ENCODE results near the gene TBC1D10B.
"Not testable (repeated sequence)": the region's sequence is repeated elsewhere in the genome, so short reads cannot be mapped to it uniquely, and the experiment has no call there.

TBC1D10B gene

GRCh38 chr16:30397056-30397455 lies 26.8 kb upstream of the TBC1D10B start:
- no peak for DNase-seq

DNA sequence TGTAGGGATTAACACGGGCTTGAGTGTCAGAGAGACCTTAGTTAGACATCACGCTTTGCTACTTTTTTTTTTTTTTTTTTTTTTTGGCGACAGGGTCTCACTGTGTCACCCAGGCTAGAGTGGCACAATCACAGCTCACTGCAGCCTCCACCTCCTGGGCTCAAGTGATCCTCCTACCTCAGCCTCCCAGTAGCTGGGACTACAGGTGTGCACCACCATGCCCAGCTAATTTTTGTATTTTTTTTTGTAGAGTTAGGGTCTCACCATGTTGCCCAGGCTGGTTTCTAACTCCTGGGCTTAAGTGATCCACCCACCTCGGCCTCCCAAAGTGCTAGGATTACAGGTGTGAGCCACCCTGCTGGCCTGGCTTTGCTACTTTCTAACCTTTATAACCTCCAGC lies 26.3 kb upstream of the TBC1D10B start:
- DNase-seq = not testable (repeated sequence)

- peak; percentile 22 to 46 for DNase-seq
Measured at GRCh38 chr16:30395992-30396585, 25.8 kb upstream of the TBC1D10B start.

DNA sequence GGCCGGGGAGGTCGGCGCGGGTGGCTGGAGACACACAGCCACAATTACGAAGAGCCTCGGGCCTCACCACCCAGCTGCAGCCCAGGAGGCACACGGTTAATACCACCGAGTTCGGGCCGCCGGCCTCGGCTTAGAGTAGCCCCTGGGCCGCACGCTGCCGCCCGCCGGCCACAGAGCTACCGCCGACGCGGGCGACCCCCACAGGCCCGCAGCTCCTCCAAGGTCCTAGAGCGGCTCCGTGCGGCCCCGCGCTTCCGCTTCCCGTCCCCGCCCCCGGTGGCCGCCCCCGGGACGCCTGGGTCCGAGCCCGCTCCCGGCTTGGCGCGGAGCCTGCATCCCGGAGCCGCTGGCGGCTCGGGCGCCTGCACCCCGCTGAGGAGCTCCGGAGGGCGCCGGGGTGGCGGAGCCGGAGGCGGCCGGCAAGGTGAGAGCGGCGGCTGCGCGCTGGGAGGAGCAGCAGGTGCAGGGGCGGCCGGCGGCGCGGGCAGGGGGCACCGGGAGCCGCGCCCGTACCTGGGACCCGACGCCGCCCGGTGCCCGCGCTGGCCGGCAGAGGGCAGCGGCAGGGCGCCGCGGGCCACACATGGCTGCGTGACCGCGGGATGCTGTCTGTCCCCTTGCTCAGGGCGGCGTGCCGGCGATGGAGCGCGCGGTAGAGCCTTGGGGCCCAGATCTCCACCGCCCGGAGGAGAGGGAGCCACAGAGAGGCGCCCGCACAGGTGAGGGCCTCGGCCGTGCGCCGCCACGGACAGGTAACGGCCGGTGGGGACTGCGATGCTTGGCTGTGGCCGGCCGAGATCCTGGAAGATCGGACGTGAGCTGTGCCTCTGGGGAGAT lies 25.1 kb upstream of the TBC1D10B start, which contains the start of gene ZNF48:
Gene ZNF48, plus strand, starts transcription at position 266 of the 837 bp plus-strand sequence. Its CDS starts 375 bp downstream, at position 641.
- DNase-seq = peak; percentile 81 to 97

DNA sequence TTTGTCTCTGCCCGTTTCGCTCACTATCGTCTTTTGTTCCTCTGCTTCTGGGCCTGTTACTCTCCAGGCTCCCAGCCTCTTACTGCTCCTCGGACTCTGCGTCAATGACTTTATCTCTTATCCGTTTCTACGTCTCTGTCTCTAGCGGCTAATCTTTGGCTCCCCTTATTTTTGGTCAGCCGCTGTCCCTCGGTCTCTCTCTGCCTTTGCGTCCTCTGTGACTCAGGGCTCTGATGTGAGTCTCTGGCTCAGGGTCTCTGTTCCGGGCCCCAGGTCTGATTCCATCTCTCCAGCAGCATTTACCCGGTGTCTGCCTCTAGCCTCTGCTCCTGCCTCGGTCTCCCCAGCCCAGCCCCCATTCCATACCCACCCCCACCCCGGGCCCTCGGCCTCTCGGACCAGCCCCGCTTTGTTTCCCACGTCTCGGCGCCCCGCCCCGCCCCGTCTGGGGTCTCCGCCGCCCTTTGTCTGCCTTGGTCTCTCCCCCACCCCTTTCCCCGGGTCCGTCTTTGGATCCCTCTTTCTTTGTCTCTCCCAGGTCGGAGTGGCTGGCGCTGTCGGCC lies 24.4 kb upstream of the TBC1D10B start:
- peak in 1 of 2 experiments; percentile 49 for DNase-seq

DNA sequence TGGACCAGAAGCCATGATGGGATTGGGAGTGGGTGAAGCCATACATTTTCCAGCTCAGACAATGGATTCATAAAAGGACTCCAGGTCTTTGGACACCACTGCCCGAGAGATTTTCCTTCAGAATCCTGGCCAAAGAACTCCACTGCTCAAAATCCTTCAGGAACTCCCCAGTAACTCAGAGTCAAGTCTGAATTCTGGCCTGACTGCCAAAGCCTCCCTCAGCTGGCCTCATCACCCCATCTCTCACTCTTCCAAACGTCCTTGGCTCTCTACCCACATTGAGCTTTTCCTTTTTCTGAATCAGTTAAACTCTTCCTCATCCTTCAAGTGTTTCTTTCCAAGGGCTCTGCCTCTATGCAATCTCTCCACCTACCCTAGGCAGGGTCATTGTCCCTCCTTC lies 13.2 kb upstream of the TBC1D10B start:
- no peak for DNase-seq

- DNase-seq = no peak
Measured at GRCh38 chr16:30382111-30382881, 12.0 kb upstream of the TBC1D10B start, which contains the start of gene SEPTIN1. TSS of gene SEPTIN1 (minus strand) at chr16:30382561. CDS start at chr16:30382542, 19 bp downstream.

DNA sequence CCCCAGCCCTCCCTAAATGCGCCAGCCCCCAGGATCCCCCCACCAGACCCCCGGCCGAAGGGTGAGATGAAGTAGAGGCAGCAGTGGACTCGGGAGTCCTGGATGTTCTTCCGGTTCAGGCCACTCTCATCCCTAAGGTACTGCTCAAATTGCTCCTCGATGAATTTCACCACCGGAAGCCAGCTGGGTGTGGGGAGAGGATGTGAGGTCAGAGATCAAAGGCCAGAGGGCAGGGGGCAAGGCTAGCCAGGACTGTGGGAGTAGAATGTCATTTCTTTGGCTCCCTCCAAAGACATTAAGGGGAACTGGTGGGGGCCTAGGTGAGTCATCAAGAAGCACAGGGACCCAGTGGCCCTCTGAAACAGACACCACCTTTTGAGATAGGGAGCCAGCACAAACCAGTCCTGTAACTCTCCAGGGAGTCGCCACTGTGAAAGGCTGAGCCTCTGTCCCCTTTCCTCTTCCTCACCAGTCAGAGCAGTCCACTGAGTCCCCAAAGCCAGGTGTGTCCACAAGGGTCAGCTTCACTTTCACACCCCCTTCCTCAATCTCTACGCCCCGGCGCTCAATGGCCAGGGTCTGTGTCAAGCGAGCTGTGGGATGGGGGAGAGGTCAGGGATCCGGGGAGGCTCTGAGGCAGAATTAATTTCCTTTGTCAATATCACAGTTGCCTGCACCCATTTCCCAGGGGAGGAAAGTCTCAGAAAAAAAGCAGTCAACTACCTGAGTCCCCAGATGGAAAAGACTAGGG lies 11.2 kb upstream of the TBC1D10B start:
- DNase-seq = no peak

DNA sequence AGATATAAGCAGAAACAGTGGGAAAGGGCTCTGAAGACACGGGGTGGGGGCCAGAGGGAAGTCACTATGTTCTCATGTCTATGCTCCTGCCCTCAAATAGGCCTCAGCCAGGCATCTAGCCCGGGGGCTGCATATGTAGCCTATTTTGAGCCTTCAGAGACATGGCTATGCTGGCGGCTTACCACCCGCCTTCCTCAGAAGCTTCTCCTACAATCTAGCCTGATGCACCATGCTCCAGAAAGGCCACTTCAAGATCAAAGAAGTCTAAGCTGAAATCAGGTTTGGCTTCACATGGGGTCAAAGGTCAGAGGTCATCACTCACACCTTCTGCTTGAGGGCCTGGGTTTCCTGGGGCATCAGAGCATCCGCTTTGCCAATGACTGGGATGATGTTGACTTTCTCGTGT lies 10.5 kb upstream of the TBC1D10B start:
- DNase-seq = no peak

DNA sequence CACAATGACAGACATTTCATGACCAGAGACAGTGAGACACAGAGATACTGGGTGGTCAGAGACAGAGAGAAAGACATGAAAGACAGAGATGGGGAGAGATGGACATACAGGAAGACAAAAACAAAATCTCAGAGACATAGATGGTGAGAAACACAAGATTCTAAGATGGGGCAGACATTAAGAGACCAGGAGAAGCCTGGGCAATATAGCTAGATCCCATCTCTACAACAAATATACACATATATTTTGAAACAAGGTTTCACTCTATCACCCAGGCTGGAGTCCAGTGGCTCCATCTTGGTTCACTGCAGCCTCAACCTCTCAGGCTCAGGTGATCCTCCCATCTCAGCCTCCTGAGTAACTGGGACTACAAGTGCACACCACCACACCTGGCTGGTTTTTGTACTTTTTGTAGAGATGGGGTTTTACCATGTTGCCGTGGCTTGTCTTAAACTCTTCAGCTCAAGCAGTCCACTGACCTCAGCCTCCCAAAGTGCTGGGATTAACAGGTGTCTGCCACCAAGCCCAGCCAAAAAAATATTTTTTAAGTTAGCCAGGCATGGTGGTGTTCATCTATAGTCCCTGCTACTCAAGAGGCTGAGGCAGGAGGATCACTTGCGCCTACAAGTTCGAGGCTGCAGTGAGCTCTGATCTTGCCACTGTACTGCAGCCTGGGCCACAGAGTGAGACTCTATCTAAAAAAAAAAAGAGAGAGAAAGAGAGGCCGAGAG lies 9.9 kb upstream of the TBC1D10B start:
- DNase-seq = no peak

- DNase-seq = no peak
Measured at GRCh38 chr16:30379158-30379783, 9.0 kb upstream of the TBC1D10B start.

- peak; percentile 90 to 99 for DNase-seq
Measured at GRCh38 chr16:30378236-30379157, 8.2 kb upstream of the TBC1D10B start.

GRCh38 chr16:30377812-30378235 lies 7.5 kb upstream of the TBC1D10B start:
- DNase-seq = peak; percentile 78 to 86

GRCh38 chr16:30377050-30377811 lies 6.9 kb upstream of the TBC1D10B start:
- no peak for DNase-seq

DNA sequence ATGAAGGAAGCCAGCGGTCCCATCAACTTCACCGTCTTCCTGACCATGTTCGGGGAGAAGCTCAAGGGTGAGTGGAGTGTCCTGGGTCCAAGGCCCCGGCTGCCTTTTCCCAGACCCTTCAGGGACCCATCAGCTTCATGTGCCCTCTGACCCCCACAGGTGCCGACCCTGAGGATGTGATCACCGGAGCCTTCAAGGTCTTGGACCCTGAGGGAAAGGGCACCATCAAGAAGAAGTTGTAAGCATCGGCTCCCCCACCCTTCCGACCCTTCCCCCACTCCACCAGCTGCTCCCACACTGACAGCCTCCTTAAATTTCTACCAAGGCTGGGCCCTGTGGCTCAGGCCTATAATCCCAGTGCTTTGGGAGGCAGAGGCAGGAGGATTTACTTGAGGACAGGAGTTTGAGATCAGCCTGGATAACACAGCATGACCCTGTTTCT lies 6.2 kb upstream of the TBC1D10B start:
- DNase-seq = no peak

DNA sequence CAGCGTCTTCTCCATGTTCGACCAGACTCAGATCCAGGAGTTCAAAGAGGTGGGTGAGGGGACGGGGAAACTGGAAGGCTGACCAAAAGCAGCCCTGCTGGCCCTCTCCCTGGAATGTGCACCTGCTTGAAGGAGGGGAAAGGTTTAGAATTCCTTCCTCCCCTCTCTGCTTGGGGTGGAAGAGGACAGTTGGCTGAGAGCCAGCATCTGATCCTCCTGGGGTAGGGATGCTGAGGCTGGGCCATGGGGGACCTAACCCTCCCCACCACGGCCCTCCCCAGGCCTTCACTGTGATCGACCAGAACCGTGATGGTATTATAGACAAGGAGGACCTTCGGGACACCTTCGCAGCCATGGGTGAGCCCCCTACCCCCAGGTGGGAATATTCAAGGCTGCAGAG lies 5.6 kb upstream of the TBC1D10B start:
- no peak for DNase-seq

DNA sequence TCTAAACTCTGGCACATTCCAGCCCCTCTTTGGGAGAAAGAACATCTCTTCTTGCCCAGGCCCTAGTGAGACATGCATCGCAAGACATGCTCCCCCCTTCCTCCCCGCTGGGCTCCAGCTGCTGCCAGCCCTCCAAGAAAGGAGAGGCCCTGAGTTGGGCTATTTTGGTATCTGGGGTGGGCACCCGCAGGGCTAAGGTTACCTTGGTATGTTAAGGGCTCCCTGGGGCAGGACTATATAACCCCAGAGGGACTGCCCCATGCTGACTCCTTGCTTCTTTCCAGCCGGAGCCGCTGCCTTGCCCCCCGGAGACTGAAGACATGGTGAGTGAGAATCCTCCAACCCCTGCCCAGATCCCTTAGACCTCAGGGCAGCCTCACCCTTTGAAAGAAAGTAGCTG lies 4.2 kb upstream of the TBC1D10B start, which contains the start of gene MYL11:
Gene MYL11, plus strand, starts transcription at position 265 of the 400 bp plus-strand sequence. Its CDS starts 56 bp downstream, at position 321.
- DNase-seq = no peak

GRCh38 chr16:30372725-30373124 lies 2.4 kb upstream of the TBC1D10B start:
- DNase-seq = no peak

All from NCI-H526 (cell line).